Activated T-cell treated with anti-CD3 and anti-CD28 coated beads, Interleukin-2, amount 50 U/mL, for 72 hours (primary cell): ENCODE measurements around the gene DAND5. TPM values are rescaled to one million over a fixed set of nuclear protein-coding genes. Genes with fewer than 3 reads are reported as not detected.

Experiments
- ATAC-seq, 2 donors: fragments of 150-1000 bp; cut with Tn5 transposase; replicated peaks in 1 of 2; 2 replicates each; pipeline ENCODE4 v1.10.0; 2021; ENCODE audit warnings: moderate library complexity in 2 of 2, mild to moderate bottlenecking in 1 of 2
- DNase-seq, 2 donors: peaks; one replicate each; pipeline ENCODE4 v3.0.0; 2021 to 2022; ENCODE audit warnings: mixed read lengths in 1 of 2
- H3K27ac Mint-ChIP-seq: one replicate; pipeline ENCODE4 v1.8.0; 2022; ENCODE audit warnings: mild to moderate bottlenecking, moderate library complexity, mixed read lengths
- H3K27me3 Mint-ChIP-seq: one replicate; pipeline ENCODE4 v1.8.0; 2022; ENCODE audit warnings: low read depth, mixed read lengths
- H3K36me3 Mint-ChIP-seq, 2 donors: one replicate each; pipeline ENCODE4 v1.8.0; 2022; ENCODE audit warnings: mixed read lengths in 2 of 2, mild to moderate bottlenecking in 1 of 2; ENCODE audit not compliant: insufficient read depth in 2 of 2
- H3K4me1 Mint-ChIP-seq: one replicate; pipeline ENCODE4 v1.8.0; 2022; ENCODE audit warnings: low read depth, mixed read lengths
- H3K4me3 Mint-ChIP-seq, 2 donors: one replicate each; pipeline ENCODE4 v1.8.0; 2022; ENCODE audit warnings: mild to moderate bottlenecking in 2 of 2, mixed read lengths in 2 of 2, moderate library complexity in 2 of 2
- H3K9me3 Mint-ChIP-seq, 2 donors: one replicate each; pipeline ENCODE4 v1.8.0; 2022; ENCODE audit warnings: mixed read lengths in 2 of 2
- total RNA-seq, 2 donors: library from RNA; stranded (reverse); gene quantifications; one replicate each; pipeline ENCODE4 v1.2.3, GENCODE V29; 2022

Gene DAND5
- total RNA-seq, 2 donors from 2014 or later = 0.12 to 0.32 TPM

DNA sequence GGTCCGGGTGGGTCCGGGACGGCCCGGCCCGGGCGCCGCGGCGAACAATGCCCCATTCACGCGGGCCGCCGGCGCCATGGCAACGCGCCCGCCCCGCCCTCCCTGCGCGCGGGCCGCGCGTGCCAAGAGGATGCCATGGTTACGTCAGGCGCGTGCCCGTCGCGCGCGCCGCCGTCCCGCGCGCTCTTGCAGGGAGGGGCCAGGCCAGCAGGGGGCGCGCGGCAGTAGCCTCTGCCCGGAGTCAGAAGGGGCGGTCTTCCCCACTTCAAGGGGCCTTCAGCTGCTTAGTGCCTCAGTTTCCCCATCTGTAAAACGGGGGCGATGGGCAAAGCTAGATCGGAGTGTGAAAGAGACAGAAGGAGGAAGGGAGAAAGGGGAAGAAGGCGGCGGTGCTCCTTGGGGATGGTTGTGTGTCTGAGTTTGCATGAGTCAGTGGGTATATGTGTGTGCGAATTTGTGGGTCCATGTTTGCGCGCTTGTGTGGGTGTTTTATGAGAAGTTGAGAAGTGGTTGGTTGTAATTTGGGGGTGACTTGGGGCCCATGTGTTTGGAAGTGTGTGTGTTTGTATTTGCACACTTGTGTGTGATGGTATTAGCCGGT lies 14.3 kb downstream of the DAND5 start:
- Mint-ChIP-seq H3K9me3 (no peaks in the 10 kb centered on the region), H3K4me1 (no peaks in the 10 kb centered on the region), H3K4me3 (no peak overlapping the region), H3K27ac (no peak overlapping the region), H3K27me3 (peaks cover 6% of the 10 kb centered on the region), H3K36me3 (no peaks in the 10 kb centered on the region)
- ATAC-seq (peak; percentile 88 to 90), DNase-seq (peak; percentile 79 to 91)

GRCh38 chr19:12984143-12984627 lies 14.8 kb downstream of the DAND5 start:
- H3K9me3 Mint-ChIP-seq = no peaks in the 10 kb centered on the region
- DNase-seq (no peak), ATAC-seq (no peak)
- H3K4me3 Mint-ChIP-seq = no peak overlapping the region
- no peaks in the 10 kb centered on the region for H3K4me1 Mint-ChIP-seq
- no peak overlapping the region for H3K27ac Mint-ChIP-seq
- H3K36me3 Mint-ChIP-seq = no peaks in the 10 kb centered on the region
- H3K27me3 Mint-ChIP-seq = peaks cover 6% of the 10 kb centered on the region

- Mint-ChIP-seq H3K27me3 (peaks cover 6% of the 10 kb centered on the region), H3K27ac (no peak overlapping the region), H3K4me1 (no peaks in the 10 kb centered on the region), H3K9me3 (no peaks in the 10 kb centered on the region), H3K4me3 (no peak overlapping the region), H3K36me3 (no peaks in the 10 kb centered on the region)
- no peak for ATAC-seq
- DNase-seq = no peak
These were observed 15.3 kb downstream of the DAND5 start for GRCh38 chr19:12984683-12985048.

DNA sequence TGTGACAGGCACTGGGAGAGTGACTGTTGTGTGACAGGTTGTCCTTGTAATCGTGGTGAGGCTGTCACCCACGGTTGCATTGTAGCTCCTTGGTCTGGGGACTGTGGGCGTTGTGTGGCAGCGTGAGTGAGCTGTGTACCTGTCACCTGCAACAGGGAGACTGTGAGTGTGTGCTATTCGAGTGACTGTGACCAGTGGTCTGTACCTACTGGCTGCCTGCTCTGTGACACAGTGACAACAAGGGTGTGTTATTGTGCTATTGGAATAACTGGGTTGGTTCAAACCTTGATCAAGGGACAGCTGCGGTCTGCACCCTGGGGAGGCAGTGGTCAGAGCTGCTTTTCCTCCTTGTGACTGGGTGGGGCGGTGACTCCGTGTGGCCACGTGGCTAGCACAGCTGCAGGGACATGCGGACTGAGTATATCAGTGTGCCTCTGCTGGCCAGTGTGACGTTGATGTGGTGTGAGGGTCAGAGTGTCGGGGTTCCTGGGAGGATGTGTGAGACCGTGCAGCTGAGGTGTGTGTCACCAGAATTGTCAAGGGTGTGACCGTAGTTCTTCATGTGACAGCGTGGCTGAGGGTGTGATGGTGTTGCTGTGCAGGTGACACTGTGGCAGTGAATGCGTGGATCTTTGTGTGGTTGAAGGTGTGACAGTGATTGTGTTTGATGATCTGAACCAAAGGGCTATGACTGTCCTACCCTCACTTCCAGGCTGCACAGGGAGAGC lies 15.8 kb downstream of the DAND5 start:
- DNase-seq (peak in 1 of 2 donors; percentile 33), ATAC-seq (peak; percentile 40 to 49)
- Mint-ChIP-seq H3K27ac (no peak overlapping the region), H3K4me1 (no peaks in the 10 kb centered on the region), H3K4me3 (no peak overlapping the region), H3K36me3 (no peaks in the 10 kb centered on the region), H3K27me3 (peaks cover 6% of the 10 kb centered on the region), H3K9me3 (no peaks in the 10 kb centered on the region)

DNA sequence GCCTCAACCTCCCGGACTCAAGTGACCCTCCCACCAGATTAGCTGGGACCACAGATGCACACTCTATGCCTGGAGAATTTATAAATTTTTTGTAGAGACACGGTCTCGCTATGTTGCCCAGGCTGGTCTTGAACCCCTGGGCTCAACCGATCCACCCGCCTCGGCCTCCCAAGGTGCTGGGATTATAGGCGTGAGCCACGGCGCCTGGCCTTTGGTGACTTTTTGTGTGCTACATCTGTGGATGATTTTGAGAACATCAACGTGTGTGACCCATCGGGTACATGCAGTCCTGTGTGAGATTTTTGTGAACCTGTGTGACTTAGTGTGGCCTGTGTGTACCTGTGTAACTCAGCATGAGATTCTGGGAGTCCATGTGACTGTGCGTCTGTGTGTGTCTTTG lies 17.4 kb downstream of the DAND5 start:
- DNase-seq = no peak
- Mint-ChIP-seq H3K27ac (no peak overlapping the region), H3K36me3 (no peaks in the 10 kb centered on the region), H3K27me3 (peaks cover 6% of the 10 kb centered on the region), H3K9me3 (no peaks in the 10 kb centered on the region), H3K4me3 (no peak overlapping the region), H3K4me1 (no peaks in the 10 kb centered on the region)
- no peak for ATAC-seq

DNA sequence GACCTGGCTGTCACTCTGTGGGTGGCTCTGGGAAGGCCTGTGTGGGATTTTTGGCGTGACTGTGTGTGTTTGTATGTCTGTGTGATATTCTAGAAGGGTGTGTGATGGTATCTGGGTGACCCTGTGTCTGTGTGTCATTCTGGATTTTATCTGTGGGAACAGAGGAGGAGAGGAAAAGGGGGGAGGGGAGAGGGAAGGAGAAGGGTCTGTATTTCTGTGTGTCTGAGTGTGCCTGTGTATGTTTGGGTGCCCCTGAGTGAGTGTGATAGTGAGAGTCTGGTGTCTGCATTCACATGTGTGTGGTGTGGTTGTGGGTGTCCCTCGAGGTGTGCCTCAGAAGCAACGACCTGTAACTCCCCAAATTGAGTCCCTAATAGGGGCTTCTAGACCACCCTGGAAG lies 17.8 kb downstream of the DAND5 start:
- H3K27ac Mint-ChIP-seq = no peak overlapping the region
- no peaks in the 10 kb centered on the region for H3K36me3 Mint-ChIP-seq
- no peak overlapping the region for H3K4me3 Mint-ChIP-seq
- no peaks in the 10 kb centered on the region for H3K9me3 Mint-ChIP-seq
- H3K4me1 Mint-ChIP-seq = no peaks in the 10 kb centered on the region
- DNase-seq (no peak), ATAC-seq (no peak)
- H3K27me3 Mint-ChIP-seq = peaks cover 6% of the 10 kb centered on the region

- no peak for ATAC-seq
- DNase-seq = no peak
- Mint-ChIP-seq H3K36me3 (no peaks in the 10 kb centered on the region), H3K4me3 (no peak overlapping the region), H3K4me1 (no peaks in the 10 kb centered on the region), H3K9me3 (no peaks in the 10 kb centered on the region), H3K27ac (no peak overlapping the region), H3K27me3 (peaks cover 6% of the 10 kb centered on the region)
These were observed 18.4 kb downstream of the DAND5 start for GRCh38 chr19:12987781-12988180.

GRCh38 chr19:12990431-12990830 lies 21.1 kb downstream of the DAND5 start:
- peaks cover 0 to 4% of the 10 kb centered on the region in 2 donors for H3K36me3 Mint-ChIP-seq
- DNase-seq = no peak
- H3K27ac Mint-ChIP-seq = no peak overlapping the region
- H3K27me3 Mint-ChIP-seq = peaks cover 20% of the 10 kb centered on the region
- no peaks in the 10 kb centered on the region for H3K9me3 Mint-ChIP-seq
- no peak overlapping the region for H3K4me3 Mint-ChIP-seq
- no peak for ATAC-seq
- peaks cover 7% of the 10 kb centered on the region for H3K4me1 Mint-ChIP-seq

DNA sequence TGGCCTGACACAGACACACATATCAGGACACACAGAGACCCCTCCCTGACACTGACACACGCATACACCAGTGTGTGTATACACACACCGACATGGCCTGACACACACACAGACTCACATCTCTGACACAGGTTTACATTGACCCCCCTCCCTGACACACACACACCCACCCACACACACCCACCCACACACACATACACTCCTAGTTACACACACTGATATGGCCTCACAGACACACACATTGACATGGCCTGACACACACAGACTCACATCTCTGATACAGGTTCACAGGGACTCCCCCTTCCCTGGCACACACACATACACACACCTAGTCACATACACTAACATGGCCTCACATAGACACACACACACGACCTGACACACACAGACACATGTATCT lies 21.5 kb downstream of the DAND5 start:
- peaks cover 7% of the 10 kb centered on the region for H3K4me1 Mint-ChIP-seq
- ATAC-seq = no peak

DNA sequence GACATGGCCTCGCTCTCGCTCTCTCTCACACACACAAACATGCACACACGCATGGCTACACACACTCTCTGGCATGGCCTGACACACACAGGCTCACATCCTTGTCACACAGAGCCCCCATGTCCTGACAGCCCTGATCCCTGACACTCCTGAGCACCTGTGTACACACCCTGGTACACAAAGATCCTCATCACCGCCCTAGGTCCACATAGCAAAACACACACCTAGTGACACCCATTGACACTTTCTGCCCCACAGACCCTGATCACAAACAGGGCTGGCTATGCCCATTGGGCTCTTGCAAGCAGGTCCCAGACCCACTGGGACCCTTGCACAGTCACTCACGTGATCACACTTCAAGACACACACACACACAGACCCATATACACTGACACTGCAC lies 21.9 kb downstream of the DAND5 start:
- Mint-ChIP-seq H3K27ac (no peak overlapping the region), H3K4me3 (no peak overlapping the region)

More for the DNA sequence above, 21.5 kb downstream of the DAND5 start:
- Mint-ChIP-seq H3K27me3 (peaks cover 20% of the 10 kb centered on the region), H3K9me3 (no peaks in the 10 kb centered on the region), H3K36me3 (peaks cover 0 to 4% of the 10 kb centered on the region in 2 donors), H3K27ac (no peak overlapping the region), H3K4me3 (no peak overlapping the region)
- no peak for DNase-seq

GRCh38 chr19:12992729-12993128 lies 23.4 kb downstream of the DAND5 start:
- Mint-ChIP-seq H3K27ac (no peak overlapping the region), H3K36me3 (peaks cover 0 to 4% of the 10 kb centered on the region in 2 donors), H3K4me1 (peaks cover 7% of the 10 kb centered on the region), H3K4me3 (no peak overlapping the region), H3K9me3 (no peaks in the 10 kb centered on the region), H3K27me3 (peaks cover 14% of the 10 kb centered on the region)
- DNase-seq (no peak), ATAC-seq (no peak)

More for the DNA sequence above, 21.9 kb downstream of the DAND5 start:
- Mint-ChIP-seq H3K4me1 (peaks cover 7% of the 10 kb centered on the region), H3K27me3 (peaks cover 20% of the 10 kb centered on the region), H3K36me3 (peaks cover 0 to 4% of the 10 kb centered on the region in 2 donors), H3K9me3 (no peaks in the 10 kb centered on the region)
- DNase-seq (no peak), ATAC-seq (no peak)

DNA sequence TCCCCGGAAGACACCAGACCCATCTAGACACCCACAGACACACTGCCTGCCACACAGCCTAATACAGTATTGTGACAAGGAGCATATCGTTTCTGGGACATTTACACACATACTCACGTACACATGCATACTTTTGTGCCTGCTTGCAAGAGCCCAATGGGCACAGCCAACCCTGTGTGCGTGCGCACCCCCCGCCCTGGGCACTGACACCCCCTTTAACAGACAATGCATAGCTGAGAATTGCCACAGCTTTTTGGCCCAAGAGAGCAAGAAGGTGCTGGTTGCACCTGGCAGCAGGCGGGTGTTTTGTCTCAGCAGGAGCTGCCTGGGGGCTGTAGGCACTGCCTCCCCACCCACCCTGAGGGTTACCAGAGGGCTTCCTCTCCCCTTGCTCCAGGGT lies 24.2 kb downstream of the DAND5 start:
- ATAC-seq (no peak), DNase-seq (no peak)
- Mint-ChIP-seq H3K27ac (no peak overlapping the region), H3K9me3 (no peaks in the 10 kb centered on the region), H3K36me3 (peaks cover 0 to 4% of the 10 kb centered on the region in 2 donors), H3K4me3 (no peak overlapping the region), H3K27me3 (peaks cover 14% of the 10 kb centered on the region), H3K4me1 (peaks cover 7% of the 10 kb centered on the region)

GRCh38 chr19:12994701-12995595 lies 25.6 kb downstream of the DAND5 start, which contains the start of gene NFIX:
NFIX (plus strand) TSS chr19:12995475; CDS start chr19:12995838, 363 bp downstream.
- Mint-ChIP-seq H3K27me3 (peaks cover 14% of the 10 kb centered on the region), H3K4me3 (peak within 1 kb of the TSS; percentile 75 to 91), H3K4me1 (peaks cover 7% of the 10 kb centered on the region), H3K27ac (peak within 1 kb of the TSS; percentile 5), H3K9me3 (no peaks in the 10 kb centered on the region), H3K36me3 (peaks cover 0 to 4% of the 10 kb centered on the region in 2 donors)
- DNase-seq = peak; percentile 69 to 73
- ATAC-seq = peak; percentile 71 to 72
